Measurements from ENCODE around the gene GOLGA6L22. TPM values are rescaled to one million over a fixed set of nuclear protein-coding genes. Genes with fewer than 3 reads are reported as not detected.
"Not testable (repeated sequence)": the region's sequence is repeated elsewhere in the genome, so short reads cannot be mapped to it uniquely, and the experiment has no call there.

Gene GOLGA6L22, protein sequence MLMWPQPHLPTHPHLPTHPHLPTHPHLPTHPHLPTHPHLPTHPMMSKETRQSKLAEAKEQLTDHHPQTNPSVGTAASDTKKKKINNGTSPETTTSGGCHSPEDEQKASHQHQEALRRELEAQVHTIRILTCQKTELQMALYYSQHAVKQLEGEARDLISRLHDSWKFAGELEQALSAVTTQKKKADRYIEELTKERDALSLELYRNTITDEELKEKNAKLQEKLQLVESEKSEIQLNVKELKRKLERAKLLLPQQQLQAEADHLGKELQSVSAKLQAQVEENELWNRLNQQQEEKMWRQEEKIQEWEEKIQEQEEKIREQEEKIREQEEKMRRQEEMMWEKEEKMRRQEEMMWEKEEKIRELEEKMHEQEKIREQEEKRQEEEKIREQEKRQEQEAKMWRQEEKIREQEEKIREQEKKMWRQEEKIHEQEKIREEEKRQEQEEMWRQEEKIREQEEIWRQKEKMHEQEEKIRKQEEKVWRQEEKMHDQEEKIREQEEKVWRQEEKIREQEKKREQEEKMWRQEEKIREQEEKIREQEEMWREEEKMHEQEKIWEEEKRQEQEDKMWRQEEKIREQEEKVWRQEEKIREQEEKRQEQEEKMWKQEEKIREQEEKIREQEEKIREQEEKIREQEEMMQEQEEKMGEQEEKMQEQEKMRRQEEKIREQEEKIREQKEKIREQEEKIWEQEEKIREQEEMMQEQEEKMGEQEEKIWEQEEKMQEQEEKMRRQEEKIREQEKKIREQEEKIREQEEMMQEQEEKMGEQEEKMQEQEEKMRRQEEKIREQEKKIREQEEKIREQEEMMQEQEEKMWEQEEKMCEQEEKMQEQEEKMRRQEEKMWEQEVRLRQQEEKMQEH
- not detected in 2 replicates for total RNA-seq

DNA sequence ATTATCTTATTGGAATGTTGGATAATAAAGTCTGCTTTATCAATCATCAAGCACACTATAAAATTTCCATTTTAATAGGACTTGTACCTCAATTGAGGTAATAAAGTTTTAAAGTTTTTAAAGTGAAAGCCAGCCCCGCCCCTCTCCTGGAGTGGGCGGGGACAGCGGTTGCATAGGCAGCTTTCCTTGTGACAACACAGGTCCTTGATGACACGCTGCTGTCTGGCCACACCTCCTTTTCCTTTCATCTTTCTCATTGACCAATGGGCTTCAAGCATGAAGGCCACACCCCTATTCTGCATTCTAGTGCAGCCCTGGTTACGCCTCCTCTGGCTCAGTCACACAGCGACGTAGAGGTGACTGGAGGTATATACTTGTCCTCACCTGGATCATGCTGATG, at the start of gene GOLGA6L22:
Gene GOLGA6L22, plus strand, starts transcription at position 301 of the 400 bp plus-strand sequence. Its CDS starts 91 bp downstream, at position 392.
- H3K27me3 ChIP-seq (ENCODE audit: insufficient read depth, low read length); H3K36me3 ChIP-seq (ENCODE audit: insufficient read depth, low read length): not testable (repeated sequence)

DNA sequence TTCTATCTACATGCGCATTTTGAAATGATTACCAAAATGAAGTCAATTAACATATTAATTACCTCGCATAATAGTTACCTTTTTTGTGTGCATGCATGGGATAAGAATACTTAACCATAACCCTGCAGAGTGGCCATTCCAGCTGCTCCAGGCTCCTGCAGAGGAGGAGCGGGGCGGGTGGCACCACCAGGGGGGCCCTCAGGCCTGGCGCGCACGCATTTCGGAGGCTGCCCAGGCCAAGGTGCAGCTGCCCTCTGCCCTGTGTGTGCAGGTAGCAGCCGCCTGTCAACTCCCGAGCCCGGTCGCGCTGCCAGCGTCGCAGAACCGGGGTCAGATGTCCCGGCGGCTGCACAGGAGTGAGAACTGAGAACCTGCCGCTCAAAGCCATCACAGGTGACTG, 41.4 kb upstream of the GOLGA6L22 start:
- not testable (repeated sequence) for H3K36me3 ChIP-seq (ENCODE audit: insufficient read depth, low read length); H3K9me3 ChIP-seq (ENCODE audit: low read depth, low read length); H3K4me3 ChIP-seq (ENCODE audit: insufficient read depth, low read length); H4K20me1 ChIP-seq (ENCODE audit: insufficient read depth, low read length); DNase-seq (ENCODE audit: insufficient read length, low spot score, missing footprints); H3K79me2 ChIP-seq (ENCODE audit: insufficient read depth, low read length); H2AFZ ChIP-seq (ENCODE audit: low read length); H3K4me1 ChIP-seq (ENCODE audit: insufficient read depth, low read length); H3K27me3 ChIP-seq (ENCODE audit: insufficient read depth, low read length); H3K27ac ChIP-seq (ENCODE audit: low read depth, low read length); H3K4me2 ChIP-seq (ENCODE audit: insufficient read depth, low read length)

More for the DNA sequence above, at the start of gene GOLGA6L22:
- H4K20me1 ChIP-seq (ENCODE audit: insufficient read depth, low read length); H3K4me3 ChIP-seq (ENCODE audit: insufficient read depth, low read length); H3K27ac ChIP-seq (ENCODE audit: low read depth, low read length); H2AFZ ChIP-seq (ENCODE audit: low read length); DNase-seq (ENCODE audit: insufficient read length, low spot score, missing footprints); H3K4me1 ChIP-seq (ENCODE audit: insufficient read depth, low read length); H3K79me2 ChIP-seq (ENCODE audit: insufficient read depth, low read length); H3K4me2 ChIP-seq (ENCODE audit: insufficient read depth, low read length); H3K9me3 ChIP-seq (ENCODE audit: low read depth, low read length): not testable (repeated sequence)

DNA sequence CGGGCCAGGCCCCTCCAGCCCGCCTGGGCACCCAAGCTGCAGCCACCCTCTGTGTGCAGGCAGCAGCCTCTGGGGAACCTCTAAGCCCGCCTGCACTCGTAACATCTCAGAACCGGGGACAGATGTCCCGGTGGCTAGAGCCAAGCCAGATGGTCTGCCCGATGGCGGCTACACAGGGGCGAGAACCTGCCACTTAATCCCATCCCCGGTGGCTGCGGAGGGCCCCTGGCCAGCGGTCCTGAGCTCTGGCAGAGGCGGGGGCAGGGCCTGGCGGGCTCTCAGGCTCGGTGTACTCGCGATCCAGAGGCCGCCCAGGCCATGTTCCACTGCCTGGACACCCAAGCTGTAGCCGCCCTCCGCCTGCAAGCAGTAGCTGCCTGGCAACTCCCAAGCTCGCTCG, 40.9 kb upstream of the GOLGA6L22 start:
- not testable (repeated sequence) for H3K9me3 ChIP-seq (ENCODE audit: low read depth, low read length); DNase-seq (ENCODE audit: insufficient read length, low spot score, missing footprints); H3K4me1 ChIP-seq (ENCODE audit: insufficient read depth, low read length); H3K27ac ChIP-seq (ENCODE audit: low read depth, low read length); H3K4me2 ChIP-seq (ENCODE audit: insufficient read depth, low read length); H3K27me3 ChIP-seq (ENCODE audit: insufficient read depth, low read length); H3K36me3 ChIP-seq (ENCODE audit: insufficient read depth, low read length); H3K79me2 ChIP-seq (ENCODE audit: insufficient read depth, low read length); H2AFZ ChIP-seq (ENCODE audit: low read length); H3K4me3 ChIP-seq (ENCODE audit: insufficient read depth, low read length); H4K20me1 ChIP-seq (ENCODE audit: insufficient read depth, low read length)

DNA sequence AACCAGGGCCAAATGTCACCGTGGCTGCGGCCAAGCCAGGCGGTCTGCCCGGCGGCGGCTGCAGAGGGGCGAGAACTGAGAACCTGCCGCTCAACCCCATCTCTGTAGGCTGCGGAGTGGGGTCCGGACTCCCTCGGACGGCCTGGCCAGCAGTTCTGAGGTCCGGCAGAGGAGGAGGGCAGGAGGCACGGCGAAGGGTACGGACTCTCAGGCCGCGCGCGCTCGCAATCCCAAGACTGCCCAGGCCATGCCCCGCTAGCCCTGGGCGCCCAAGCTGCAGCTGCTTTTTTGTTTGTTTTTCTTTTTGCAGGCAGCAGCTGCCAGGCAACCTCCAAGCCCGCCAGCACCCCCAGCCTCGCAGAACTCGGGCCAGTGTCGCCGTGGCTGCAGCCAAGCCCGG, 40.5 kb upstream of the GOLGA6L22 start:
- not testable (repeated sequence) for H3K27me3 ChIP-seq (ENCODE audit: insufficient read depth, low read length); H4K20me1 ChIP-seq (ENCODE audit: insufficient read depth, low read length); H3K4me1 ChIP-seq (ENCODE audit: insufficient read depth, low read length); H3K36me3 ChIP-seq (ENCODE audit: insufficient read depth, low read length); H3K27ac ChIP-seq (ENCODE audit: low read depth, low read length); H3K4me3 ChIP-seq (ENCODE audit: insufficient read depth, low read length); DNase-seq (ENCODE audit: insufficient read length, low spot score, missing footprints); H3K79me2 ChIP-seq (ENCODE audit: insufficient read depth, low read length); H3K9me3 ChIP-seq (ENCODE audit: low read depth, low read length); H3K4me2 ChIP-seq (ENCODE audit: insufficient read depth, low read length); H2AFZ ChIP-seq (ENCODE audit: low read length)

DNA sequence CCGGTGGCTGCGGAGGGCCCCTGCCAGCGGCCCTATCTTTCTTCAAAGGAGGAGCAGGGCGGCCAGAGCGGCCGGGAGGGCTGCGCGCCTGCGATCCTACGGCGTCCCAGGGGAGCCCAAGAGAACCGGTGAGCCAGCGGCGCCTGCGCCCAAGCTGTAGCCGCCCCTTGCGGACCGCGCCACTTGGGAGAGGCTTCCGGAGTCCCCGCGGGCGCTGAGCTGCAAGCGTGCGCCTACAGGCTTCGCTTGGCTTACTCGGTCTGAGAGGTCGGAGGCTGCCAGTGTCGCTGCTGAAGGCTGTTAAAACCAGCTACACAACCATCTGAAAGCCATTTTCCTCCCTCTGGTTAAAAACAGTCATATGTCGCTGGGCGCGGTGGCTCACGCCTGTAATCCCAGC, 40.0 kb upstream of the GOLGA6L22 start:
- not testable (repeated sequence) for DNase-seq (ENCODE audit: insufficient read length, low spot score, missing footprints); H3K4me2 ChIP-seq (ENCODE audit: insufficient read depth, low read length); H3K27me3 ChIP-seq (ENCODE audit: insufficient read depth, low read length); H3K27ac ChIP-seq (ENCODE audit: low read depth, low read length); H3K9me3 ChIP-seq (ENCODE audit: low read depth, low read length); H3K79me2 ChIP-seq (ENCODE audit: insufficient read depth, low read length); H4K20me1 ChIP-seq (ENCODE audit: insufficient read depth, low read length); H3K4me1 ChIP-seq (ENCODE audit: insufficient read depth, low read length); H3K4me3 ChIP-seq (ENCODE audit: insufficient read depth, low read length); H2AFZ ChIP-seq (ENCODE audit: low read length); H3K36me3 ChIP-seq (ENCODE audit: insufficient read depth, low read length)

DNA sequence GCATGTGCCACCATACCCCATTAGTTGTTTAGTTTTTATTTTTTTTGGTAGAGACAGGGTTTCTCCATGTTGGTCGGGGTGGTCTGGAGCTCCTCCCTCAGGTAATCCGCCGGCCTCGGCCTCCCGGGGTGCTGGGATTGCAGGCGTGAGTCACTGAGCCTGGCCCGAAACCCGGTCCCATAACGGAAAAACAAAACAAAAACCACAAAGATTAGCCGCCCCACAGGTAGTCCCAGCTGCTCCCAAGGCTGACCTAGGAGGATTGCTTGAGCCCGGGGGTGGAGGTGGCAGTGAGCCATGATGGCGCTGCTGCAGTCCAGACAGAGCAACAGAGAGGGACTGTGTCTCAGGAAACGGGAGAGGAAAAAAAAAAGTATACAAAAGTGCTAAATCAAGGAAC, 38.4 kb upstream of the GOLGA6L22 start:
- not testable (repeated sequence) for H3K27ac ChIP-seq (ENCODE audit: low read depth, low read length); H3K4me2 ChIP-seq (ENCODE audit: insufficient read depth, low read length); H3K4me3 ChIP-seq (ENCODE audit: insufficient read depth, low read length); H3K4me1 ChIP-seq (ENCODE audit: insufficient read depth, low read length); H3K27me3 ChIP-seq (ENCODE audit: insufficient read depth, low read length); H3K79me2 ChIP-seq (ENCODE audit: insufficient read depth, low read length); H2AFZ ChIP-seq (ENCODE audit: low read length); H3K36me3 ChIP-seq (ENCODE audit: insufficient read depth, low read length); DNase-seq (ENCODE audit: insufficient read length, low spot score, missing footprints); H4K20me1 ChIP-seq (ENCODE audit: insufficient read depth, low read length); H3K9me3 ChIP-seq (ENCODE audit: low read depth, low read length)

DNA sequence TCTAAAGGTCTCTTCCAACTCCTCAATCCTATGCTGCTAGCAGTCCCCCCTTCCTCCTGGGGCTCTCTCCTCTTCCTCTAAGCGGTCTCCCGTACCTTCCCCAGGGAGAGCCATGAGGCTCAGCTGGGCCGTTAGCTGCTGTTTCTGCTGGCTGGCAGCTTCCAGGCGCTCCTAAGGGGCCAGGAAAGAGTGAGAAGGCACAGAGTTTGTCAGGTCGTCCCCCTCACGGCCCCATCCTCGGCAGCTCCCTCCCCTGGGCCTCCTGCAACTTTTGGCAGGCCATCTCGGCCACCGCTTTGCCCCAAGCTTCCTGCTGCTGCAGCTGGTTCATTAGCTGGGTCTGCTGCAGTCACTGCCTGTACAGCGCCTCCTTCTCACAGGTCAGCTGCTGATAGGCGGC, 29.3 kb upstream of the GOLGA6L22 start:
- H3K4me2 ChIP-seq (ENCODE audit: insufficient read depth, low read length); H3K4me1 ChIP-seq (ENCODE audit: insufficient read depth, low read length); H3K4me3 ChIP-seq (ENCODE audit: insufficient read depth, low read length); H2AFZ ChIP-seq (ENCODE audit: low read length); H3K27me3 ChIP-seq (ENCODE audit: insufficient read depth, low read length); H3K27ac ChIP-seq (ENCODE audit: low read depth, low read length); H3K36me3 ChIP-seq (ENCODE audit: insufficient read depth, low read length); H3K9me3 ChIP-seq (ENCODE audit: low read depth, low read length); H4K20me1 ChIP-seq (ENCODE audit: insufficient read depth, low read length); H3K79me2 ChIP-seq (ENCODE audit: insufficient read depth, low read length); DNase-seq (ENCODE audit: insufficient read length, low spot score, missing footprints): not testable (repeated sequence)

DNA sequence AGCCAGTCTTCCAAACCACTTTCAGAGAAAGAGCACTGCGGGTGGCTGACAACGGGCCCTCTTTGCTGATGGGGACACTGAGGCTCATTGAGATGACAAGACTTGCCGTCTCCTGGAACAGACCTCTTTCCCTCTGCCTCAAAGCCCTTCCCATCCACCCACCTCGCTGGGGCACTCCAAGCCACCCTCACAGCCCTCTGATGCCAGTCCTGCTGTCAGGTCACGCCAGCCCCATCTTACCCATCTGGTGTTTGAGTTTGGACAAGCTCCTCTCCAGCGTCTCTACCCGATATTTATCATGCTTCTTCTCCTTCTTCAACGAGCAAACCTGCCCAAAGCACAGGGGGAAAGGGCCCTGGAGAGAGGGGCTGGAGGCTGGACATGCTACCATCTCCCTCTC, 27.0 kb upstream of the GOLGA6L22 start:
- H3K9me3 ChIP-seq (ENCODE audit: low read depth, low read length); H3K27me3 ChIP-seq (ENCODE audit: insufficient read depth, low read length); H2AFZ ChIP-seq (ENCODE audit: low read length); H3K36me3 ChIP-seq (ENCODE audit: insufficient read depth, low read length); DNase-seq (ENCODE audit: insufficient read length, low spot score, missing footprints); H4K20me1 ChIP-seq (ENCODE audit: insufficient read depth, low read length); H3K4me1 ChIP-seq (ENCODE audit: insufficient read depth, low read length); H3K27ac ChIP-seq (ENCODE audit: low read depth, low read length); H3K4me3 ChIP-seq (ENCODE audit: insufficient read depth, low read length); H3K4me2 ChIP-seq (ENCODE audit: insufficient read depth, low read length); H3K79me2 ChIP-seq (ENCODE audit: insufficient read depth, low read length): not testable (repeated sequence)

Data from osteoblast (primary cell).